Endothelial cell of umbilical vein (primary cell): Measurements from ENCODE around the gene SV2C. TPM values are rescaled to one million over a fixed set of nuclear protein-coding genes. Genes with fewer than 3 reads are reported as not detected.

Experiments used
- BruUV-seq: library from RNA; stranded (reverse); fragments of 400-500 nt; replicated peaks from 2 replicates; lab custom pipeline; 2021; lab: Mats Ljungman, UMichigan
- CTCF ChIA-PET: fragments of 300-600, 350-600 bp; sonication (Branson Sonifier 250); formaldehyde crosslinking; loops from one replicate; lab custom pipeline; 2021; ENCODE audit warnings: antibody characterized with exemption, inconsistent platforms; lab: Charles Lee
- POLR2A ChIA-PET: fragments of 300-600, 350-600 bp; sonication (Branson Sonifier 250); formaldehyde crosslinking; loops from one replicate; lab custom pipeline; 2021; ENCODE audit warnings: antibody characterized with exemption, inconsistent platforms; lab: Charles Lee
- DNase-seq: peaks from one replicate; pipeline ENCODE4 v3.0.0-alpha.2; 2011; ENCODE audit warnings: low read depth, low spot score
- FAIRE-seq: peaks from 2 replicates; lab custom pipeline; 2011; peaks lifted over from hg19 to GRCh38; lab: Jason Lieb, UNC
- H2AFZ ChIP-seq: 2 replicates; pipeline ENCODE4 v1.6.0; 2012; ENCODE audit warnings: low read depth, low read length, control low read depth, inconsistent platforms
- H3K27ac ChIP-seq: 2 replicates; pipeline ENCODE4 v1.5.1; 2011; ENCODE audit warnings: low read depth, mild to moderate bottlenecking, control low read depth, low read length, moderate library complexity; ENCODE audit not compliant: insufficient read depth
- H3K27me3 ChIP-seq, 2 experiments: 2 replicates each; pipeline versions ENCODE4 v1.6.0 to v1.6.1; 2011; ENCODE audit warnings: low read length in 2 of 2, mixed read lengths in 1 of 2; ENCODE audit not compliant: control insufficient read depth in 2 of 2, insufficient read depth in 2 of 2
- H3K36me3 ChIP-seq, 2 experiments: 2 replicates in 1 of 2; 3 replicates in 1 of 2; pipeline ENCODE4 v1.5.1; 2011; ENCODE audit warnings: low read length in 2 of 2, mild to moderate bottlenecking in 1 of 2, moderate library complexity in 1 of 2; ENCODE audit not compliant: control insufficient read depth in 2 of 2, insufficient read depth in 2 of 2; ENCODE audit errors: extremely low read depth in 1 of 2
- H3K4me1 ChIP-seq: 3 replicates; pipeline ENCODE4 v1.5.1; 2011; ENCODE audit warnings: mild to moderate bottlenecking, low read length; ENCODE audit not compliant: control insufficient read depth, insufficient read depth; ENCODE audit errors: extremely low read depth
- H3K4me2 ChIP-seq: 2 replicates; pipeline ENCODE4 v1.6.1; 2011; ENCODE audit warnings: low read length, control low read depth, mixed read lengths; ENCODE audit not compliant: insufficient read depth
- H3K4me3 ChIP-seq, 3 experiments: fragments of 200-600 bp in 1 of 3; sonication (generic), shearing (Covaris generic) in 1 of 3; replicated peaks in 1 of 3; 2 replicates each; pipeline ENCODE4 v1.5.1; 2011 to 2016; ENCODE audit warnings: control low read depth in 3 of 3, low read length in 3 of 3, mild to moderate bottlenecking in 2 of 3, inconsistent platforms in 1 of 3, low read depth in 1 of 3, moderate library complexity in 1 of 3; ENCODE audit not compliant: insufficient read depth in 1 of 3
- H3K79me2 ChIP-seq: 2 replicates; pipeline ENCODE4 v1.6.0; 2012; ENCODE audit warnings: low read length, inconsistent platforms; ENCODE audit not compliant: control insufficient read depth, insufficient read depth
- H3K9ac ChIP-seq: replicated peaks from 2 replicates; pipeline ENCODE3; 2011; ENCODE audit warnings: low read length, control low read depth; ENCODE audit not compliant: insufficient read depth; ENCODE audit errors: extremely low read depth
- H3K9me1 ChIP-seq: replicated peaks from 3 replicates; pipeline ENCODE4 v1.6.0; 2011; ENCODE audit warnings: mild to moderate bottlenecking, low read length; ENCODE audit not compliant: control insufficient read depth, insufficient read depth; ENCODE audit errors: extremely low read depth
- H3K9me3 ChIP-seq: replicated peaks from 2 replicates; pipeline ENCODE4 v1.5.1; 2012; ENCODE audit warnings: low read length, inconsistent platforms; ENCODE audit not compliant: control insufficient read depth, insufficient read depth
- H4K20me1 ChIP-seq: replicated peaks from 2 replicates; pipeline ENCODE3; 2011; ENCODE audit warnings: mild to moderate bottlenecking, low read length; ENCODE audit not compliant: control insufficient read depth, insufficient read depth; ENCODE audit errors: extremely low read depth
- EZH2 ChIP-seq: IDR thresholded peaks from 2 replicates; pipeline ENCODE4 v1.6.1; 2012; ENCODE audit warnings: borderline replicate concordance, low read depth, mild to moderate bottlenecking, moderate library complexity, low read length, inconsistent platforms; ENCODE audit not compliant: severe bottlenecking
- FOS ChIP-seq: IDR thresholded peaks from 2 replicates; pipeline ENCODE4 v1.6.1; 2011; ENCODE audit warnings: mild to moderate bottlenecking, low read length, moderate library complexity, borderline replicate concordance; ENCODE audit not compliant: insufficient read depth
- GATA2 ChIP-seq: IDR thresholded peaks from 2 replicates; pipeline ENCODE4 v1.7.0; 2011; ENCODE audit warnings: low read depth, mild to moderate bottlenecking, moderate library complexity, mixed read lengths, low read length; ENCODE audit not compliant: insufficient read length, insufficient read depth
- JUN ChIP-seq: IDR thresholded peaks from 2 replicates; pipeline ENCODE4 v1.6.1; 2011; ENCODE audit warnings: borderline replicate concordance, low read depth; ENCODE audit not compliant: insufficient read length, insufficient read depth
- MYC ChIP-seq: IDR thresholded peaks from one replicate; pipeline ENCODE4 v1.6.1; 2011; ENCODE audit warnings: mild to moderate bottlenecking, low read depth, low read length
- POLR2A ChIP-seq: IDR thresholded peaks from 2 replicates; pipeline ENCODE4 v1.6.1; 2012; ENCODE audit warnings: low read depth, mild to moderate bottlenecking, control low read depth, low read length
- POLR2AphosphoS5 ChIP-seq: IDR thresholded peaks from 2 replicates; pipeline ENCODE4 v1.6.1; 2012; ENCODE audit warnings: low read depth, mild to moderate bottlenecking, control low read depth, low read length, moderate library complexity; ENCODE audit not compliant: insufficient read depth
- dilution Hi-C: fragments of 300-500 bp; cut with MboI; formaldehyde crosslinking; loops from one replicate; pipeline ENCODE4 v1.15.0; 2019; ENCODE audit warnings: low sequenced_read_pairs; ENCODE audit not compliant: extremely low pct_ligation_motif_present
- intact Hi-C: fragments of 100-400 bp; cut with micrococcal nuclease; formaldehyde crosslinking; loops from one replicate; pipeline ENCODE4 v1.10.0; 2022
- polyA plus RNA-seq, 4 experiments: library from polyadenylated mRNA; depleted of rRNA in 3 of 4; stranded (reverse) in 3 of 4; unstranded in 1 of 4; fragments of >200 nt; gene quantifications; 2 replicates each; pipeline versions ENCODE4 v1.2.1 to v1.2.3, GENCODE V29; 2011 to 2012; ENCODE audit warnings: missing spikeins in 1 of 4
- total RNA-seq: library from RNA; stranded (reverse); gene quantifications from 2 replicates; pipeline ENCODE4 v1.2.3, GENCODE V29; 2021
- TF ChIP-seq, protein P1 (sequence below), 2 donors: IDR thresholded peaks; 1 replicate in 1 of 2; 2 replicates in 1 of 2; pipeline ENCODE4 v1.5.1; 2011; ENCODE audit warnings: low read length in 2 of 2, mild to moderate bottlenecking in 2 of 2, moderate library complexity in 2 of 2, control low read depth in 1 of 2, inconsistent platforms in 1 of 2, low read depth in 1 of 2; ENCODE audit not compliant: insufficient read depth in 1 of 2; ENCODE audit errors: extremely low read depth in 1 of 2
- TF ChIP-seq, protein P2 (sequence below): IDR thresholded peaks from 2 replicates; pipeline ENCODE4 v1.6.1; 2011; ENCODE audit not compliant: insufficient read depth, insufficient read length

SV2C gene
- total and polyA plus RNA-seq, 2 donors (not counting 3 experiments of a cell fraction or from before 2014, with no cell fraction given), result not detected

DNA sequence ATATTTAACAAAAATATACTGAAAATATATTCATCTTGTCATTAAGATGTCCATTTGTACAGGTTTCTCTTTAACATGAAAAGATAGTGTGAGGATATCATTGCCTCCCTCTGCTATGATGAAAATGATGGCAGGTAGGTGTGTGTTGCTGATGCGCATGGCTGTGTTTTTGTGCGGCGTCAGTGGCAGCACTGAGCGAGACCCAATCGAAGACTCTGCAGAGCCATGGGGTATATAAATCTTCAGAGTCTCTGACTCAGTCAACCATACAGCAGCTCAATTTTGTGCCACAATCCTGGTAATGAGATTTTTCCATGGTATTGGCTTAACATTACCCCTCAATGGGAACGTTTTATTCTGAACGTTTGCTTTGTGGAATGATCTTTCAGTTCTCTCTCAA, 166.4 kb downstream of the SV2C start:
- Histone ChIP-seq H3K4me2 (no peak overlapping the region), H3K4me3 (no peak overlapping the region), H3K27me3 (peaks cover 0 to 3% of the 10 kb centered on the region in 2 experiments), H3K79me2 (no peaks in the 10 kb centered on the region), H4K20me1 (no peaks in the 10 kb centered on the region), H3K9ac (no peak overlapping the region), H3K27ac (no peak overlapping the region), H3K9me1 (no peaks in the 10 kb centered on the region), H2AFZ (no peak overlapping the region), H3K9me3 (no peaks in the 10 kb centered on the region), H3K4me1 (no peaks in the 10 kb centered on the region), H3K36me3 (no peaks in the 10 kb centered on the region)
- intact Hi-C loops, result no loop called here
- dilution Hi-C loops, result no loop called here
- TF ChIP-seq JUN (no peak), POLR2A (no peak), FOS (no peak), MYC (no peak), EZH2 (no peak), POLR2AphosphoS5 (no peak), GATA2 (no peak)
- TF ChIP-seq, protein P1, sequence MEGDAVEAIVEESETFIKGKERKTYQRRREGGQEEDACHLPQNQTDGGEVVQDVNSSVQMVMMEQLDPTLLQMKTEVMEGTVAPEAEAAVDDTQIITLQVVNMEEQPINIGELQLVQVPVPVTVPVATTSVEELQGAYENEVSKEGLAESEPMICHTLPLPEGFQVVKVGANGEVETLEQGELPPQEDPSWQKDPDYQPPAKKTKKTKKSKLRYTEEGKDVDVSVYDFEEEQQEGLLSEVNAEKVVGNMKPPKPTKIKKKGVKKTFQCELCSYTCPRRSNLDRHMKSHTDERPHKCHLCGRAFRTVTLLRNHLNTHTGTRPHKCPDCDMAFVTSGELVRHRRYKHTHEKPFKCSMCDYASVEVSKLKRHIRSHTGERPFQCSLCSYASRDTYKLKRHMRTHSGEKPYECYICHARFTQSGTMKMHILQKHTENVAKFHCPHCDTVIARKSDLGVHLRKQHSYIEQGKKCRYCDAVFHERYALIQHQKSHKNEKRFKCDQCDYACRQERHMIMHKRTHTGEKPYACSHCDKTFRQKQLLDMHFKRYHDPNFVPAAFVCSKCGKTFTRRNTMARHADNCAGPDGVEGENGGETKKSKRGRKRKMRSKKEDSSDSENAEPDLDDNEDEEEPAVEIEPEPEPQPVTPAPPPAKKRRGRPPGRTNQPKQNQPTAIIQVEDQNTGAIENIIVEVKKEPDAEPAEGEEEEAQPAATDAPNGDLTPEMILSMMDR (IDR thresholded peaks at IDR 0.05; ENCODE audit: extremely low read depth in 1 of 2, insufficient read depth in 1 of 2, low read depth in 1 of 2, low read length in 2 of 2), result no peak
- TF ChIP-seq, protein P2, sequence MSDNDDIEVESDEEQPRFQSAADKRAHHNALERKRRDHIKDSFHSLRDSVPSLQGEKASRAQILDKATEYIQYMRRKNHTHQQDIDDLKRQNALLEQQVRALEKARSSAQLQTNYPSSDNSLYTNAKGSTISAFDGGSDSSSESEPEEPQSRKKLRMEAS, result no peak
- ChIA-PET POLR2A (no interaction called here), CTCF (no interaction called here)
- DNase-seq (no peak), FAIRE-seq (no peak)
- BruUV-seq, result no TSS peak
